ENCODE results near the gene KRT17. TPM values are rescaled to one million over a fixed set of nuclear protein-coding genes. Genes with fewer than 3 reads are reported as not detected.

The KRT17 gene
- total RNA-seq, 1 experiment from 2014 or later, result 1.5 TPM

- H3K4me2 ChIP-seq (ENCODE audit: insufficient read depth, insufficient read length, low read length), result no peak overlapping the region
- TF ChIP-seq CTCF (conservative IDR thresholded peaks at IDR 0.05), result no peak
- no peak overlapping the region for H2AFZ ChIP-seq (ENCODE audit: low read length)
Observed at GRCh38 chr17:41647038-41647813, 22.9 kb upstream of the KRT17 start.

More at GRCh38 chr17:41647038-41647813, 22.9 kb upstream of the KRT17 start:
- no peak overlapping the region for H4K91ac ChIP-seq (ENCODE audit: insufficient read length, low read depth, low read length)
- H2BK5ac ChIP-seq (ENCODE audit: insufficient read length, low read length), result no peak overlapping the region
- H2AK5ac ChIP-seq (ENCODE audit: insufficient read length, low read length), result no peak overlapping the region
- Mint-ChIP-seq H3K36me3 (ENCODE audit: insufficient read depth in 1 of 3, low read depth in 3 of 3) (no peaks in the 10 kb centered on the region; a peak in 1 of 7 replicates), H3K27ac (no peak overlapping the region), H3K9me3 (no peaks in the 10 kb centered on the region), H3K27me3 (ENCODE audit: low read depth) (peaks cover 3% of the 10 kb centered on the region), H3K4me1 (peaks cover 9 to 14% of the 10 kb centered on the region in 2 experiments), H3K4me3 (no peak overlapping the region)
- no CpG with 5 or more reads among the region's 15 CpGs for WGBS (ENCODE audit: extremely low coverage, insufficient read length, low lambda C conversion rate)
- no peak overlapping the region for H2BK20ac ChIP-seq (ENCODE audit: low read depth, low read length, poor library complexity, severe bottlenecking)
- H2BK12ac ChIP-seq (ENCODE audit: insufficient read length, low read depth, low read length), result no peak overlapping the region
- peaks cover 7% of the 10 kb centered on the region for H3K23me2 ChIP-seq (ENCODE audit: insufficient read length, low read depth, low read length, poor library complexity, severe bottlenecking)
- no peak overlapping the region for H3K4ac ChIP-seq (ENCODE audit: low read depth, low read length)
- no peak for DNase-seq
- peak overlapping the region; percentile 51 for H3K18ac ChIP-seq (ENCODE audit: insufficient read length, low read depth, low read length)
- H2BK15ac ChIP-seq (ENCODE audit: low read depth, low read length), result no peak overlapping the region
- H3K4me1 ChIP-seq (ENCODE audit: insufficient read depth, low read length), result no peaks in the 10 kb centered on the region
- no peak overlapping the region for H3T11ph ChIP-seq (ENCODE audit: low read length)
- no peak overlapping the region for H3K56ac ChIP-seq (ENCODE audit: insufficient read length, low read depth, low read length)
- no peak overlapping the region for H3K27ac ChIP-seq (ENCODE audit: insufficient read length, low read depth, low read length)
- no peaks in the 10 kb centered on the region for H4K20me1 ChIP-seq (ENCODE audit: control insufficient read depth, insufficient read depth, insufficient read length)
- no peaks in the 10 kb centered on the region for H3K9me3 ChIP-seq (ENCODE audit: control insufficient read depth, low read depth, low read length)
- H4K8ac ChIP-seq (replicated peaks; ENCODE audit: insufficient read length, low read depth, low read length), result no peak overlapping the region
- H3K23ac ChIP-seq (ENCODE audit: insufficient read length, low read depth, low read length), result no peak overlapping the region
- no peak overlapping the region for H3K9ac ChIP-seq (ENCODE audit: extremely low read depth, insufficient read length, low read length)
- no peak overlapping the region for H4K5ac ChIP-seq (ENCODE audit: insufficient read length, low read depth, low read length)
- H3K79me1 ChIP-seq (ENCODE audit: insufficient read depth, low read depth, low read length, poor library complexity, severe bottlenecking), result no peaks in the 10 kb centered on the region
- no peak overlapping the region for H2BK120ac ChIP-seq (ENCODE audit: low read depth, low read length, poor library complexity, severe bottlenecking)
- no peaks in the 10 kb centered on the region for H3K27me3 ChIP-seq (ENCODE audit: insufficient read depth, low read length)
- no peak overlapping the region; the same call in 1 of the 2 replicates for H3K14ac ChIP-seq (ENCODE audit: insufficient read depth, low read length)
- H3K79me2 ChIP-seq (ENCODE audit: insufficient read depth, low read length), result no peaks in the 10 kb centered on the region
